HL-60/S4 treated with retinoic acid at 250 ng/mL for 4 days and 3 days (cell line): ENCODE data around the gene CRABP1.

Experiments used
- in situ Hi-C: fragments of 300-500 bp; cut with MboI; formaldehyde crosslinking; loops from 2 replicates; pipeline ENCODE4 v1.7.0; 2022; ENCODE audit warnings: low sequenced_read_pairs

Gene CRABP1

GRCh38 chr15:78316283-78317083 is 23.7 kb upstream of the CRABP1 start:
- in situ Hi-C loops = no loop called here

- in situ Hi-C loops = no loop called here
These were observed 22.9 kb upstream of the CRABP1 start for GRCh38 chr15:78317145-78317836.

- in situ Hi-C loops = no loop called here
These were observed 20.6 kb upstream of the CRABP1 start for GRCh38 chr15:78319588-78319987.

- in situ Hi-C loops = no loop called here
These were observed 20.0 kb upstream of the CRABP1 start for GRCh38 chr15:78320183-78320582.

- in situ Hi-C loops = no loop called here
These were observed 19.0 kb upstream of the CRABP1 start for GRCh38 chr15:78321041-78321570.

GRCh38 chr15:78321786-78322185 is 18.4 kb upstream of the CRABP1 start:
- in situ Hi-C loops = no loop called here

- in situ Hi-C loops = no loop called here
These were observed 17.9 kb upstream of the CRABP1 start for GRCh38 chr15:78322243-78322642.

GRCh38 chr15:78322724-78323521 is 17.2 kb upstream of the CRABP1 start:
- in situ Hi-C loops = no loop called here

GRCh38 chr15:78323693-78324092 is 16.5 kb upstream of the CRABP1 start:
- in situ Hi-C loops = no loop called here

- in situ Hi-C loops = no loop called here
These were observed 16.0 kb upstream of the CRABP1 start for GRCh38 chr15:78324144-78324543.

GRCh38 chr15:78325092-78325843 is 14.9 kb upstream of the CRABP1 start:
- in situ Hi-C loops = no loop called here

- in situ Hi-C loops = no loop called here
These were observed 12.7 kb upstream of the CRABP1 start for GRCh38 chr15:78327466-78327865.

- in situ Hi-C loops = no loop called here
These were observed 10.5 kb upstream of the CRABP1 start for GRCh38 chr15:78329625-78330024.

GRCh38 chr15:78334845-78335244 is 5.3 kb upstream of the CRABP1 start:
- in situ Hi-C loops = no loop called here

GRCh38 chr15:78335985-78336384 is 4.2 kb upstream of the CRABP1 start:
- in situ Hi-C loops = no loop called here

- in situ Hi-C loops = no loop called here
These were observed 1.4 kb upstream of the CRABP1 start for GRCh38 chr15:78338781-78339180.

GRCh38 chr15:78339559-78339958 is 594 bp upstream of the CRABP1 start:
- in situ Hi-C loops = no loop called here

GRCh38 chr15:78341057-78341987 is 1.2 kb downstream of the CRABP1 start:
- in situ Hi-C loops = no loop called here

GRCh38 chr15:78342021-78342420 is 1.9 kb downstream of the CRABP1 start:
- in situ Hi-C loops = no loop called here
